NCI-H446 (cell line): ENCODE data around the gene SLC35B1.
"Not testable (repeated sequence)": the region's sequence is repeated elsewhere in the genome, so short reads cannot be mapped to it uniquely, and the experiment has no call there.

Experiments
- DNase-seq, 2 experiments: peaks; one replicate each; lab custom pipeline; 2025; lab: John Stamatoyannopoulos, UW

The SLC35B1 gene

GRCh38 chr17:49699966-49700575 lies 7.7 kb downstream of the SLC35B1 start:
- DNase-seq: peak in 1 of 2 experiments; percentile 52

DNA sequence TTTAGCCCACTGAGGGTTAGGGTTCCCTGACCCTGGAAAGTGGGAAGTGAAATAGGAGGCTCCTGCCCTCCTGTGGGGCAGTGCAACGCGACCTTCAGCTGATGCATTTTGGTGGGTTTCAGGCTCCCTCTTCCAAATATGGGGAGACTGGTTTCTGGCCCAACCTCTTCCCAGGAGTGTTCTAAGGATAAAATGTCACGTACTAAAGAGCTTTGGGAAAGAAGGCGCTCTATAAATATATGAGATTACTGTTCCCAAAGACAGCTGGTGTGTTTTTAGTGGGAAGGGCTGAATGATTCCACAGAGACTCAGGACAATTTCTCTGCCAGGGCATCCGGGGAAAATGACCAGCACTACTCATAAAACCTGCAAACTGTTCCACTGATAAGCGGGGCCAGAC lies 9.8 kb downstream of the SLC35B1 start:
- no peak for DNase-seq

GRCh38 chr17:49696233-49696761 lies 11.5 kb downstream of the SLC35B1 start:
- no peak for DNase-seq

GRCh38 chr17:49695698-49696232 lies 12.0 kb downstream of the SLC35B1 start:
- no peak for DNase-seq

- peak in 1 of 2 experiments; percentile 31 for DNase-seq
Measured at GRCh38 chr17:49694847-49695697, 12.7 kb downstream of the SLC35B1 start.

DNA sequence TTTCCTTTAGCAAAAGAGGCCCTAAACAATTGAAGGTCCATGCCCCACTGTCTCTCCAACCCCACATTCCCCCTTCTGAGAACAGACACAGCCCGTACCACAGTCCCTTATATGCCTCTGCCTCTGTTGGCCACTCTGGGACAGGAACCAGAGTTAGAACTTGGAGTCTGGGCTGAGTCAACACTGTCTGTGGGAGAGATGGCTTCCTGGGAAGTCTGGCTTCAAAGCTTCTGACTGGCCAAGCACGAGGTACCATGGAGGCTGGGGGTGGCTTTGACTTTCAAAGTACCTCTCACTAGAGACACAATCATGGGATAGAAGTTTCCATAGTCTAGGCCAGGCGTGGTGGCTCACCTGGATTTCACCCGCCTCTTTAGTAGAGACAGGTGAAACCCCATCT lies 15.0 kb downstream of the SLC35B1 start:
- no peak for DNase-seq

DNA sequence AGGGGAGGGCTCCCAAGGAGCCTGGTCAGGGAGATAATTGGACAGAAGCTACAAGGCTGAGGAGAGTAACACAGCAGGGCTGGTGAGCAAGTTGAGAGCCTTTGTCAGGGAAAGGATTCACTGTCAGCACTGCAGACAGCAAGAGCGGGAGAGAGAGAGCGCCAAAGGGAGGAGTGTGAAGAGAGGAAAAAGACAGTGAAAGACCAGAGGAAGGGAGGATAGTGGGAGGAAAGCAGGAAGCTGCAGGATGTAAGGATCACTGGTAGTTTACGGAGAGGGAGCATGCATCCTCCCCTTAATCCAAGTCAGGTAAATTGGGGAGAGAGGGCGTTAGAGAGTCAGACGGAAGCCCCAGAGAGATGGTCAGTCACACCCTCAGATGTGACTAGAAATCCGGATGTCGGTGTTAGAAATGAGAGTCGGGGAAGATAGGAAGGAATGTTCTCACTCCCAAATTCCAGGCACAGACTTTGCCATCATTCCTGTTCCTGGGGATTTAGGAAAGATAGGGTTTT lies 16.0 kb downstream of the SLC35B1 start:
- no peak for DNase-seq

DNA sequence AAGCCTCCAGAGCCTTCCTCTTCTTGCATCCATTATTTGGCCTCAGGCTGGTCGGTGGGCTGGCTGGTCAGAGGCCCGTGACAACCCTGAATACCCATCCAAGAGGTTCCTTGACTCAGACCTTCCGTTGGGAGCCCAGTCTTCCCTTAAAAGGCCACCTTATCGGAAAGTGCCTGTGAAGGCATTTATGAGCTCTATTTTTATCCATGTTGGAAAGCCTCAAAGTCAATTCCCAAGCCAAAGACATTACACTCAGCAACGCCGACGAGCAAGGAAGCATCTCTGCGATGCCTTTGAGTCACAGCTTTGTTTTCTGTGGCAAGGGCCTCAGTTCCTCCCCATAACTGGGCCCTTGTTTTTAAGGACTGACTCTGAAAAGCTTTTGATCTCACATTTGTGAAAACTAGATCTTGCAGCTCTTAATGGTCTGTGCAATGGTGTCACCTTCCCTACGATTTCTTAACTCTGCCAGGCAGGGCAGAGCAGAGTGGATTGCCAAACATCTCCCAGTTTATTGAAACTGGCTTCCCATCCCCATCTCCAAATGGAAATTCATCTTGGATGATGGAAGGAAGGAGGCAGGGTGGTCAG lies 16.6 kb downstream of the SLC35B1 start:
- no peak for DNase-seq

DNA sequence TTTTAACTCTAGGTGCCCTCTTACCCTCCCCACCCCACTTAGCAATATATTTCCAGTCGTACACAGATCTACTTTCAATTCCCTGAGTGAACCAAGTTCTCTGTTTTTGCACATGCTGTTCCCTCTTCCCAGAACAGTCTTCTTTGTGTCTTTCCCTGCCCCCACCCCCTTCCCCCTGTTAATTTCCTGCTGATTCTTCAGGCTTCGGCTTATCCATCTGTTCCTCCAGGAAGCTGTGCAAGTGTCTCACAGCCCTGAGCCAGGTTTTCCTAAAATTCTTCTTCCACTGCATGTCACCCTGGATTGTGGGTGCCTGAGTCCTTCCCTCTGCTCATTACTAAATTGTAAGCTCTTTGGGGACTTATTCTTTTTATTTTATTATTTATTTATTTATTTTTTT lies 17.5 kb downstream of the SLC35B1 start:
- DNase-seq: no peak

DNA sequence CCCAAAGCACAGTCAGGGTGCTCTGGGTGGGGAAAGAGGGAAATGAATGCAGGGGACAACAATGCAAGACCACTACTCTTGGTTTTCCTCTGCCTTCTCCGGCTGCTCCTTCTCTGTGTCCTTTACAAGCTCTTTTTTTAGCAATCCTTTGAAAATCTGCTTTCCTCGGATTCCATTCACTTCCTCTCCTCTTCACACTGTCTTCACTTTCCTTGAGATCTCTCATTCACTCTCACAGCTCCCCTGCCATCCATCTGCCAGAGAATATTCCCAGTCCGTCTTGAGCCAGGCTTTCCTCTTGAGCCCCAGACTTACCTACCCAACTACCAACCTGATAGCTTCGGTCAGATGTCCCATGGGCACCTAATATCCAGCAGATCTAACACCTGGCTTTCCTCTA lies 18.9 kb downstream of the SLC35B1 start:
- no peak for DNase-seq

- DNase-seq: no peak
Measured at GRCh38 chr17:49687878-49688491, 19.8 kb downstream of the SLC35B1 start.

DNA sequence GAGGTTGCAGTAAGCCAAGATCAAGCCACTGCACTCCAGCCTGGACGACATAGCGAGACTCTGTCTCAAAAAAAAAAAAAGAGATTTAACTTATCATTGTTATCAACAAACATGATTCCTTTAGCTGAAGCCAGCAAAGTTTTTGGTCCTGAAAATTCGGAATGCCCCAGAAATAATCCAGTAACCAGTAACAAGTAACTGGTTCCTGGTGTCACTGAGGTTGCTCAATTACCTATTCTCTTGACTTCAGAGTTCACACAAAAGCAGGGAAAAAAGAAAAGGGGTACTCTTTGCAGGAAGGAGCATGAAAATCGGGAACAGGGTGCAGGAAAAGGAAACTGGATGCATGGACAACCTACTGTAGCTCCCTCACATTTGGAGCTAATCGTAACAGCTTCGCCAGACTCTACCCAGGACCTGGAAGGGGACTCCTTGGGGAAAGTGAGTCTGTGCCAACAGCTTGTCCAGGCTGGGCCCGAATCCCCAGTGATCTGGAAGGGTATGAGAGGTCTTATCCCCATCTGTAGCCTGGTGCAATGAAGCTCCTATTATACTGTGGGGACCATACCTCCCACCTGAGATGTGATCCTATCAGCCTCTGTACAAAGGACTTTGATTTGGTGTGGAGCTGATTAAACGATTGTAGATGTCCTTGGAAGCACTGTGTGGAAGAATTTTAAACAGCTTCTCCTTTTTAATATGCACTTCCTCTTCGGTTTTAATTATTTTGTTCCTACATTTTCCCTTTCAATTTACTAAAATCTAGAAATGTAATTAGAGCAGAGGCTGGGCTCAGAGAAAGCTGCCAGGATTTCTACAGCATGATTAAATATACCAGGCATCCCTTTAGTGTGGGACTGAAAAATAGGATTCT lies 26.4 kb downstream of the SLC35B1 start:
- DNase-seq: peak in 1 of 2 experiments; percentile 12

- peak in 1 of 2 experiments; percentile 40 for DNase-seq
Measured at GRCh38 chr17:49680314-49680713, 27.4 kb downstream of the SLC35B1 start.

DNA sequence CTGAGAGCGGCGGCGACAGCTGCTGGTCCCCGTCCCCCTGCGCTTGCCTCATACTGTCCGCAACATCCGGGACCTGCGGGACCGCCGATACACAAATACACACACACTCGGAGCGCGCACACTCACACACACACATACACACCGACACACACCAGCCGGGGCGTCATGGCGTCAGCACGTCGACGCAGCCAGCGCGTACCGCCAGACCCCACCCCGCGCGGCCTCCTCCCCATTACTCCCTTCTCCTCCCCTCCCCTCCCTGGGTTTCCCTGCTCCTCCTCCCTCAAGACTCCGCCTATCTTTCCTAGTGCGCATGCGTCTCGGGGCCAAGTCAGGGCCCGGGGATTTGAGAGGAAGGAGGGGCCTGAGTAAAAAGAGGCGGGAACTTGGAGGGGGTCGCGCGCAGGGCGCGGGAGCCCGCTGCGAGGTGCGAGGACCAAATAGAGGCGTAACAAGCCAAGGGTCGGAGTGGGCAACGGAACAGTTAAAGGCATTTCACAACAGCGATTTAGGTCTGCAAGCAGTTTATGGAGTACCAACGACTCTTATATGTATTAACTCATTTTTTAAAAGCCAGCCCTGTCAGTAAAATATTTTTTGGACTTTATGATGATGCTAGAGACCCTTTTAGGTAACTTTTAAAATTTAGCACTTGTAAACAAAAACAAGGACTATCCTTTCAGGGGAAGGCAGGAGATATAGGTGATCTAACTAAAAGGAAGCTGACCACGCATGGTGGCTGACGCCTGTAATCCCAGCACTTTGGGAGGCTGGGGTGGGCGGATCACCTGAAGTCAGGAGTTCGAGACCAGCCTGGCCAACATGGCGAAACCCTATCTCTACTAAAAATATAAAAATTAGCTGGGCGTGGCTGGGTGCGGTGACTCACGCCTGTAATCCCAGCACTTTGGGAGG lies 29.6 kb downstream of the SLC35B1 start, which contains the start of gene SPOP:
TSS of gene SPOP (minus strand) at position 165 of the 915 bp plus-strand sequence. CDS start 55,287 bp downstream, outside the sequence.
- DNase-seq: peak; percentile 98 to 99

- DNase-seq: peak; percentile 90 to 97
Measured at GRCh38 chr17:49677134-49677932, 30.4 kb downstream of the SLC35B1 start.

- DNase-seq: no peak
Measured at GRCh38 chr17:49676276-49676868, 31.4 kb downstream of the SLC35B1 start.

GRCh38 chr17:49674507-49674906 lies 33.3 kb downstream of the SLC35B1 start:
- DNase-seq: no peak

- not testable (repeated sequence) for DNase-seq
Measured at GRCh38 chr17:49673679-49674078, 34.1 kb downstream of the SLC35B1 start.
